Type B pancreatic cell (in vitro differentiated cells): ENCODE results near the gene CLDN4. TPM values are rescaled to one million over a fixed set of nuclear protein-coding genes. Genes with fewer than 3 reads are reported as not detected.

Source experiments
- DNase-seq: peaks from one replicate; pipeline ENCODE4 v3.0.0; 2021; ENCODE audit warnings: mixed read lengths; ENCODE audit not compliant: unreplicated experiment; ENCODE audit errors: extremely low spot score
- H3K27ac Mint-ChIP-seq: 2 replicates; pipeline ENCODE4 v1.8.0; 2021; ENCODE audit warnings: mild to moderate bottlenecking, mixed read lengths
- H3K27me3 Mint-ChIP-seq: 2 replicates; pipeline ENCODE4 v1.8.0; 2021; ENCODE audit warnings: mixed read lengths
- H3K36me3 Mint-ChIP-seq: 2 replicates; pipeline ENCODE4 v1.8.0; 2021; ENCODE audit warnings: mixed read lengths
- H3K4me1 Mint-ChIP-seq: one replicate; pipeline ENCODE4 v1.8.0; 2021; ENCODE audit warnings: mixed read lengths; ENCODE audit not compliant: unreplicated experiment
- H3K4me3 Mint-ChIP-seq: 2 replicates; pipeline ENCODE4 v1.8.0; 2021; ENCODE audit warnings: mild to moderate bottlenecking, mixed read lengths
- H3K9me3 Mint-ChIP-seq: 2 replicates; pipeline ENCODE4 v1.8.0; 2021; ENCODE audit warnings: mixed read lengths
- CTCF ChIP-seq: fragments of 200-600 bp; sonication (generic); conservative IDR thresholded peaks from 2 replicates; pipeline ENCODE4 v1.5.0; 2021; ENCODE audit warnings: antibody characterized with exemption, mild to moderate bottlenecking
- total RNA-seq: library from RNA; stranded (reverse); gene quantifications from 2 replicates; pipeline ENCODE4 v1.2.1, GENCODE V29; 2021; ENCODE audit warnings: low replicate concordance

CLDN4 gene
- total RNA-seq, 1 donor from 2014 or later, result 223 TPM

DNA sequence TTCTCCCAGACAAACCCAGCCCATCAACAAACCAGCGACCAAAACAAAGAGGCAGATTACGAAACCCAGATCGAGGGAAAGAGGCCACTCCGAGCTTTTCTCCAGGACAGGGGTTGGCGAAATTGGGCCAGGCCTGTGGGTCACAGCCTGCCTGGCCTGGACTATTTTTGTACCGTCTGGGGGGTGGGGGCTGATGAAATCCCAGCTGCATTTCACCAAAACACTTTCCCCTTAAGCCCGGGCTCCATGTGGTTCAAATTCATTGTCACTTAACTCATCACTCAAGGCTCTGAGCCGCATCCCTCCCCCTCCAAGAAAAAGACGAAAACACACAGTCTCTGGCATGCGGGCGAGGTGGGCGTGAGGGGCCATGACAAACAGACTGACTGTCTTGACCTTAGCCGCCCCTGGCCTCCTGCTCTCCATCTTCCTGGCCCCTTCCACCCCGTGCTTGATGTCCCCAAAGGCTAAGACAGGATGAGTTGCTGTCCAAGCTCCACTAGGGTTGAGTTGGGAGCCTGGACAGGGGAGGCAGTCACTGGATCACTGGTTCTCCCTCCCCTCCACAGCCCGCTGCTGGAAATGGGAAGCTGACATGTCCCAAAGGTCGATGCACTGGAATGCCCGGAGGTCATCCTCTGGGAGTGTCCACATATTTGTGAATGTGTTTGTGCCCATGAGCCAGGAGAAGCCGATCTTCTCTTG lies 49.3 kb downstream of the CLDN4 start:
- H3K4me1 Mint-ChIP-seq, result peaks cover 12% of the 10 kb centered on the region
- H3K9me3 Mint-ChIP-seq, result no peaks in the 10 kb centered on the region
- no peak for TF ChIP-seq CTCF
- DNase-seq, result no peak
- no peaks in the 10 kb centered on the region for H3K36me3 Mint-ChIP-seq
- peak overlapping the region; percentile 39 for H3K27ac Mint-ChIP-seq
- peak overlapping the region; percentile 47 for H3K4me3 Mint-ChIP-seq
- peaks cover 4% of the 10 kb centered on the region for H3K27me3 Mint-ChIP-seq

DNA sequence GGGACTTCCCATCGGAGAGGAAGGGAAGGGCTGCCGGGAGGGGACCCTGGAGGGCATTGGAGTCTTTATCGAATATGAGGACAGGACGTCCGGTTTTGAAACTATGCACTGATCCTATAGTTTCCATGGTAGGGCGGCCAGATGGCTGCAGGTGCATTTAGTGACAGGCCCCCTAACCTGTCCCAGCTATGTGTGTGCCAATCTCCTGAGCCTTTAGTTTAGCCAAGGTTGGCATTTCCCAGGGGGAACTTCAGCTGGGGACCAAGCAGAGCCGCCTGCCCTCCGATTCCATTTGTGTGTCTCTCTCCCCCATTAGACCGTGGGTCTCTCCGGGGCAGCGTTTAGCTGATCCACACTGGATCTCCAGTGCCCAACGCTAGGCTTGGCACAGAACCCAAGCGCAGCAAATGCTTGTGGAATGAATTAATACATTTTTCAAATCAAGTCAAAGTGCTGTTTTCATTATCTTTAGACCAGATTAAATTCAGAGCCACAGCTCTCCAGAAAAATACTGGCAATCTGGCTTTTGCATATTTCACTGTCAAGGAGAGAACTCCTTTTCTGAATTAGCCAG lies 50.0 kb downstream of the CLDN4 start:
- Mint-ChIP-seq H3K4me3 (no peak overlapping the region), H3K27ac (no peak overlapping the region), H3K4me1 (peaks cover 12% of the 10 kb centered on the region), H3K9me3 (no peaks in the 10 kb centered on the region), H3K36me3 (no peaks in the 10 kb centered on the region), H3K27me3 (peaks cover 4% of the 10 kb centered on the region)
- no peak for TF ChIP-seq CTCF
- no peak for DNase-seq

GRCh38 chr7:73881352-73882046 lies 50.7 kb downstream of the CLDN4 start:
- Mint-ChIP-seq H3K27me3 (peaks cover 7% of the 10 kb centered on the region), H3K27ac (no peak overlapping the region), H3K9me3 (no peaks in the 10 kb centered on the region), H3K4me3 (no peak overlapping the region), H3K4me1 (peaks cover 17% of the 10 kb centered on the region), H3K36me3 (no peaks in the 10 kb centered on the region)
- no peak for DNase-seq
- TF ChIP-seq CTCF, result no peak

DNA sequence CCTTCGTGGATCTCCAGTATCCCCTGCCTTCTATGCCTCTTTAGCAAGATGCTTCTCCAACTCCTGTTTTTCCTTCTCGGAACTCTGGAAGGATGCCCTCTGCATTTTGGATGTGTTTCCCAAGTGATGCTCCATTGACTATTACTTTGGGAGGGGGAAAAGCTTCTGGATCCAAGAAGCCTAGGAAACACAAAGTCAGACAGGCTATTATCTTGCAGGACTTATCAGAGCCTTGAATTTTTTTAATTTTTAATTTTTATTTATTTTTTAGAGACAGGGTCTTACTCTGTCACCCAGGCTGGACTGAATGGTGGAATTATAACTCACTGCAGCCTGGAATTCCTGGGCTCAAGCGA lies 51.2 kb downstream of the CLDN4 start:
- no peak for TF ChIP-seq CTCF
- Mint-ChIP-seq H3K4me3 (no peak overlapping the region), H3K9me3 (no peaks in the 10 kb centered on the region), H3K27ac (no peak overlapping the region), H3K4me1 (peaks cover 17% of the 10 kb centered on the region), H3K27me3 (peaks cover 7% of the 10 kb centered on the region), H3K36me3 (no peaks in the 10 kb centered on the region)
- no peak for DNase-seq

Other genes with a start within 250 kb of the CLDN4 start
- gene MLXIPL, start 206.5 kb upstream of the CLDN4 start, total RNA-seq, result 27.8 and 35.6 TPM in 2 replicates
- 3.8 and 12.9 TPM in 2 replicates for gene VPS37D, start 163.2 kb upstream of the CLDN4 start, total RNA-seq
- 14.7 and 15.0 TPM in 2 replicates for gene DNAJC30, start 147.5 kb upstream of the CLDN4 start, total RNA-seq
- gene BUD23, start 147.4 kb upstream of the CLDN4 start, total RNA-seq, result 65.8 and 68.4 TPM in 2 replicates
- gene STX1A, start 111.3 kb upstream of the CLDN4 start, total RNA-seq, result 27.3 and 35.1 TPM in 2 replicates
- gene ABHD11, start 92.2 kb upstream of the CLDN4 start, total RNA-seq, result 43.9 and 104 TPM in 2 replicates
- 13.6 and 41.7 TPM in 2 replicates for gene CLDN3, start 60.7 kb upstream of the CLDN4 start, total RNA-seq
- gene METTL27, start 11.5 kb downstream of the CLDN4 start, total RNA-seq, result 8.5 and 11.5 TPM in 2 replicates
- gene TMEM270, start 30.2 kb downstream of the CLDN4 start, total RNA-seq, result 0.57 TPM in 1 of 2 replicates, not detected in the other
- 8.8 TPM in 1 of 2 replicates, not detected in the other for gene ELN, start 197.2 kb downstream of the CLDN4 start, total RNA-seq